D721Med (cell line): ENCODE measurements around the gene NCF2.

ENCODE experiments used
- DNase-seq: peaks from one replicate; pipeline ENCODE4 v3.0.0; 2011; ENCODE audit warnings: low spot score; ENCODE audit not compliant: insufficient read length
- FAIRE-seq: peaks from 2 replicates; lab custom pipeline; 2011; peaks lifted over from hg19 to GRCh38; lab: Jason Lieb, UNC
- TF ChIP-seq, protein P1 (sequence below): IDR thresholded peaks from 2 replicates; pipeline ENCODE4 v1.5.1; 2012; ENCODE audit warnings: mild to moderate bottlenecking, control low read depth; ENCODE audit not compliant: insufficient read depth; ENCODE audit errors: missing control alignments

NCF2 gene

DNA sequence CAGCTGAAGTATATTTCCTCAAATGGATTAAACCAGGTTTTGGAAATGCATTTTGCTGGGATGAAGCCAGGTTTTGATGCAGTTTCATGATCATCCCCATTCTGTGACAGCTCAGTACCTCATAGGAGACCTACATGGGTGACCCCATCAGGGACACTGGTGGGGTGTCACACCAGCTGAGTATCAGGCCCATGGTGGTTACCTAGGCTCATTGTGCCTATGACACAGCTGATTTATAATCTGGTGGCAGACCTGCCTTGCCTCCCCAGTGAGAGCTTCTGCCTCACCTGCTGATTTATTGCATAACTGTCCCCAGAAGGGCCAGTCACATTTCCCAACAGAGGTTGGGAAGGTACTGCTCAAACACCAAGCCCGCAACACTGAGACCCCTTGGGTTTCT lies 3.8 kb downstream of the NCF2 start:
- FAIRE-seq (no peak), DNase-seq (no peak)
- TF ChIP-seq, protein P1, sequence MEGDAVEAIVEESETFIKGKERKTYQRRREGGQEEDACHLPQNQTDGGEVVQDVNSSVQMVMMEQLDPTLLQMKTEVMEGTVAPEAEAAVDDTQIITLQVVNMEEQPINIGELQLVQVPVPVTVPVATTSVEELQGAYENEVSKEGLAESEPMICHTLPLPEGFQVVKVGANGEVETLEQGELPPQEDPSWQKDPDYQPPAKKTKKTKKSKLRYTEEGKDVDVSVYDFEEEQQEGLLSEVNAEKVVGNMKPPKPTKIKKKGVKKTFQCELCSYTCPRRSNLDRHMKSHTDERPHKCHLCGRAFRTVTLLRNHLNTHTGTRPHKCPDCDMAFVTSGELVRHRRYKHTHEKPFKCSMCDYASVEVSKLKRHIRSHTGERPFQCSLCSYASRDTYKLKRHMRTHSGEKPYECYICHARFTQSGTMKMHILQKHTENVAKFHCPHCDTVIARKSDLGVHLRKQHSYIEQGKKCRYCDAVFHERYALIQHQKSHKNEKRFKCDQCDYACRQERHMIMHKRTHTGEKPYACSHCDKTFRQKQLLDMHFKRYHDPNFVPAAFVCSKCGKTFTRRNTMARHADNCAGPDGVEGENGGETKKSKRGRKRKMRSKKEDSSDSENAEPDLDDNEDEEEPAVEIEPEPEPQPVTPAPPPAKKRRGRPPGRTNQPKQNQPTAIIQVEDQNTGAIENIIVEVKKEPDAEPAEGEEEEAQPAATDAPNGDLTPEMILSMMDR = no peak

DNA sequence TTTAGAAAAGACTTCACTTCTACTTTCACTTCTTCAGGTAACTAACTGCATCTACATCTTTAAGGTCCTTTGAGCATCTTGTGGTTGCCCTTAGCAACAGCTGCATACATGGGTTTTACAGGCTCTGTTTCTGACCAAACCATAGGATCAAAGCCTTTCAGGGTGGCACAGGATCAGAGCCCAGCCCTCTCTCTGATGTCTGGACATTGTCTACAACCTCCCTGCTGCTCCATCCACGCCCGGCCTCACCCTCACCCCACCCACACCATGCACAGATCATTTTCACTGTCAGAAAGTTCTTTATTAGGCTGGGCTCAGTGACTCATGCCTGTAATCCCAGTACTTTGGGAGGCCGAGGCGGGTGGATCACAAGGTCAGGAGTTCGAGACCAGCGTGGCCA lies 5.2 kb downstream of the NCF2 start:
- FAIRE-seq = no peak
- TF ChIP-seq, protein P1 = no peak

DNA sequence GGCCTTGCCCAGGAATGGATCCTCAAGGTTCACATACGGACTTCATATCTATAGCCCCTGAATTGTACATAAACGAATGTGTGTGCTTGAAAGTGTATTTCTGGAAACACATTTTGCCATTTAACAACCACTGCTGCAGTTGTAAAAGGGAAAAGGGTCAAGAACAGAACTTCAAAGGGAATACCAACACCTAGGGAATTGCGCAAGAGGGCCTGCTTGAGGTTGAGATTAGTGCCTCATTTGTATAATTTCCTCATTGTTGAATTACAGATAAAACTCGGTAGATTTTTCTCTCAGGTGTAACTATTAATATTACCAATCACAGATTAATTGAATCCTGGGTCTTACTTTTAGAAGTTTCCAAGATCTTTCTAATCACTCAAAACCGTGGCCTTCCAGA lies 6.1 kb downstream of the NCF2 start:
- DNase-seq (no peak), FAIRE-seq (no peak)
- TF ChIP-seq, protein P1 = no peak

More for the DNA sequence above, 5.2 kb downstream of the NCF2 start:
- no peak for DNase-seq

DNA sequence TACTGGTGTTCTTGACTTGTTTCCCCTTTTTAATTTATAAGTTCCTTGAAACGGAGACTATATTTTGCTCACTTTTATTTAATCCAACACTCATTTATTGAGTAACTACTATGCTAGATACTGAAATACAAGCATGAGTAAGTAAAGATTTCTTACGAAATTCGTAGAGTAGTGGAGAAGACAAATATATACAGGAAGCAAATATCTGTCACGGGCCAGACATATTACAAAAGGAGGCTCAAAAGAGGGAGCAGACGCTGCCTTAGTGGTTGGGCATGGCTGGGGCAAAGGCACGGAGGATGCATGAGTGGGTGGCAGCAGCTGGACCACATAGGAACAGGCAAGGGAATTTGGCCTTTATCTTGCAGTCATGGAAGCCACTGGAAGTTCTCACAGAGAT lies 6.8 kb downstream of the NCF2 start:
- FAIRE-seq = no peak
- no peak for DNase-seq
- TF ChIP-seq, protein P1 = no peak

DNA sequence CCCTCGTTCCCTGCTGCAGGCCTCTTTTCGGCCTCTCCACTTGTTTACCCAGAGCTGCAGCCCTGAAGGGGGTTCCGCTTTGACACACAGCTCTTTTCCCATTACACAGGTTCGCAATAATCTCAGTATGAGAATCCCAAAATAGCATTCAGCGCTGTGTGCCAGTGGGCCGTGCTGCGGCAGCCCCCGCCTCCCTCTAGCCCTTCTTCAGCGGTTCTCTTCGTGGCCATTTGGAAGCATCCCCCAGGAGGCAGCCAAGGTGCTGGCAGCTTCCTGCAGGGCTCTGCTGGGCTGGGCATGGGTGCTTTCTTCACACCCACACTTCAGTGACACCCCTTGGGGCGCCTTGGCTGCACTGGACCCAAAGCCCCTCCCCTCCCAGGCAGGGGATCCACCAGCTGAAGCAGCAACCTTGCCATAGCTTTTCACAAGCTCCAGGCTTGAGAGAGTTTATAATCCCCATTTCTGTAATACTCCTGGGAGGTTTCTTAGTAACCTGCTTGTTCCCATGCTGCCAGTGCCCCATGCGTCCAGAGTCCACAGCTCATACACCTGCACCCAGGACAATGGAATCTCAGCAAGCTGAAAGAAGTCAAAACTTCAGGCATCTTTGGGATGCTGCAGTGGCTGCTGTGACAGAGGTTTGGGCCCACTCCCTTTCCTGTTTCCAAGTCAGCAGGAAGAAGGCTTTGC lies 8.1 kb downstream of the NCF2 start:
- no peak for FAIRE-seq
- peak; percentile 42 for DNase-seq

DNA sequence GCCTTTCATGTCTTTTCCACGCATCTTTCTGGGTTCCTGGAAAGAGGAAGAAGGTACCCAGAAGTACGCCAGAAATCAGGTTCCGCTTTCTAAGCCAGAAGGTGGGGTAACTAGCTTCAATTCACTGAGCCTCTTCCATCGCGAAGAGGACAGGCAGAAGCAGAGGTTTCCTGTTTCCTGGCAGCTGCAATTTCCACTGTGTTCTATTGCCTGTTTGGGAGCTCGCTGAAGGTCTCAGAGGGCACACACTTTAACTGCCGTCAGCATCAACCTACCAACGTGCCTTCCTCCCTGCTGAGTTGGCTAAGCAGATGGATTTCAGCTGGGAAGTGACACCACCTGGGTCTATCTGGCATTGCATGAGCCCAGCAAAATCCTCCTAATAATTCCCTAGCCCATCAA lies 10.0 kb downstream of the NCF2 start:
- FAIRE-seq (no peak), DNase-seq (peak; percentile 54)
- TF ChIP-seq, protein P1 = peak; percentile 30

More for the DNA sequence above, 8.1 kb downstream of the NCF2 start:
- TF ChIP-seq, protein P1 = no peak

DNA sequence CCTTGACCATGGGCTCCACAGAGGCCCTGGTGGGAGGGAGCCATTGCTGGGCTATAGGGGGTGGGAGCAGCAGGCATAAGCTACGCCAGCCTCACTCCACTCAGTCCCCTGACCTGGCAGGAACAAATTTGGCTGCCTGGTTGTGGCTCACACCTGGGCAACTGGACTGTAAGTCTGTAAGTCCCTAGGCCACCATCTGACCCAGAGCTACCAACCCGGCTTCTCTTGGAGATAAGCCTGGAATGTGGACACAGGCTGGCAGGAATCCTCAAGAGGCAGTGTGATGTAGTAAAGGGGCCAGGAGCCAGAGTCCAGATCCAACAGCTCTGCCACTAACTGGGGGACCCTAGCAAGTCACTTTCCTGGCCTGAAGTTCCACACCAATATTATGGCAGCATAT lies 11.4 kb downstream of the NCF2 start:
- no peak for FAIRE-seq
- DNase-seq = no peak
- TF ChIP-seq, protein P1 = no peak
